A549 (cell line): Measurements from ENCODE around the gene ATP6V1F. TPM values are rescaled to one million over a fixed set of nuclear protein-coding genes. Genes with fewer than 3 reads are reported as not detected.
A peak's percentile ranks its signal among the peaks of the same experiment; 100 is the strongest.

Experiments
- ATAC-seq, 2 experiments: fragments of 200-7000 bp in 1 of 2; fragments of >200 bp in 1 of 2; cut with Nextera tagmentation in 1 of 2; cut with Tn5 transposase in 1 of 2; 3 replicates each; pipeline versions ENCODE4 v1.8.0 to v1.9.1; 2018 to 2020; ENCODE audit warnings: mild to moderate bottlenecking in 1 of 2, moderate library complexity in 1 of 2
- CTCF ChIA-PET: fragments of 300-600 bp; sonication (Branson Sonifier 250); formaldehyde crosslinking; extraction: SDS; loops from one replicate; lab custom pipeline; 2021; ENCODE audit warnings: antibody characterized with exemption, inconsistent platforms; lab: Yijun Ruan, JAX
- POLR2A ChIA-PET: fragments of 350-600 bp; formaldehyde crosslinking; extraction: SDS; loops from one replicate; lab custom pipeline; 2021; ENCODE audit warnings: antibody characterized with exemption, inconsistent platforms; lab: Yijun Ruan, JAX
- DNase-seq, 2 experiments: peaks; one replicate each; pipeline versions ENCODE4 v3.0.0 to v3.0.0-alpha.2; 2011 to 2016; ENCODE audit warnings: low read depth in 1 of 2, low spot score in 1 of 2
- FAIRE-seq: peaks from 2 replicates; lab custom pipeline; 2011; peaks lifted over from hg19 to GRCh38; lab: Jason Lieb, UNC
- H3K27ac ChIP-seq, 2 experiments: fragments of >200 bp; sonication (Bioruptor Twin); formaldehyde crosslinking; 3 replicates each; pipeline ENCODE4 v1.5.1; 2016 to 2017
- H3K4me1 ChIP-seq: fragments of >200 bp; sonication (Bioruptor Twin); formaldehyde crosslinking; 3 replicates; pipeline ENCODE4 v1.6.1; 2016
- H3K4me2 ChIP-seq: fragments of >200 bp; sonication (Bioruptor Twin); formaldehyde crosslinking; 3 replicates; pipeline ENCODE4 v1.6.1; 2016
- H3K4me3 ChIP-seq: fragments of >200 bp; sonication (Bioruptor Twin); formaldehyde crosslinking; 3 replicates; pipeline ENCODE4 v1.5.1; 2016
- H3K9me3 ChIP-seq: fragments of >200 bp; sonication (Bioruptor Twin); formaldehyde crosslinking; 3 replicates; pipeline ENCODE4 v1.6.1; 2016
- ATOH8 ChIP-seq: fragments of 250-450 bp; sonication (Bioruptor Pico); IDR thresholded peaks from 2 replicates; pipeline ENCODE4 v1.5.0; 2020; ENCODE audit warnings: low read depth, mild to moderate bottlenecking, moderate library complexity
- CBX2 ChIP-seq: fragments of 200-600 bp; sonication (generic); IDR thresholded peaks from 2 replicates; pipeline ENCODE4 v1.6.1; 2016; ENCODE audit warnings: low read depth, mild to moderate bottlenecking, borderline replicate concordance
- CBX8 ChIP-seq: fragments of 200-600 bp; sonication (generic); IDR thresholded peaks from 2 replicates; pipeline ENCODE4 v1.6.1; 2016
- CEBPB ChIP-seq, 2 experiments: fragments of >200 bp in 1 of 2; sonication (Bioruptor Twin) in 1 of 2; formaldehyde crosslinking in 1 of 2; IDR thresholded peaks; 2 replicates each; pipeline ENCODE4 v1.6.1; 2012 to 2016
- CHD2 ChIP-seq: fragments of 150-350 bp; IDR thresholded peaks from 2 replicates; pipeline ENCODE4 v1.6.1; 2014; ENCODE audit warnings: low read length; ENCODE audit not compliant: partially characterized antibody
- CHD4 ChIP-seq: fragments of 200-600 bp; sonication (generic); IDR thresholded peaks from 2 replicates; pipeline ENCODE4 v1.6.1; 2016; ENCODE audit warnings: antibody characterized with exemption, mild to moderate bottlenecking, borderline replicate concordance
- FOSB ChIP-seq: fragments of 250-450 bp; sonication (Bioruptor Pico); IDR thresholded peaks from 2 replicates; pipeline ENCODE4 v1.5.0; 2020; ENCODE audit warnings: mild to moderate bottlenecking, moderate library complexity
- FOSL2 ChIP-seq, 2 experiments: fragments of 450-650 bp in 1 of 2; fragments of >200 bp in 1 of 2; sonication (Bioruptor Twin) in 1 of 2; formaldehyde crosslinking; IDR thresholded peaks; 2 replicates each; pipeline versions ENCODE4 v1.5.0 to v1.6.1; 2016 to 2020; ENCODE audit warnings: mild to moderate bottlenecking in 1 of 2, moderate library complexity in 1 of 2
- GATA3 ChIP-seq: IDR thresholded peaks from 2 replicates; pipeline ENCODE4 v1.6.1; 2012; ENCODE audit warnings: borderline replicate concordance
- HEYL ChIP-seq: fragments of 250-450 bp; sonication (Bioruptor Pico); IDR thresholded peaks from 2 replicates; pipeline ENCODE4 v1.8.0; 2021; ENCODE audit warnings: mild to moderate bottlenecking, moderate library complexity
- HOXB13 ChIP-seq: fragments of 250-450 bp; sonication (Bioruptor Pico); IDR thresholded peaks from 2 replicates; pipeline ENCODE4 v1.5.0; 2020; ENCODE audit warnings: low read depth, mild to moderate bottlenecking, moderate library complexity
- JUNB ChIP-seq: fragments of >200 bp; sonication (Bioruptor Twin); formaldehyde crosslinking; IDR thresholded peaks from 2 replicates; pipeline ENCODE4 v1.6.1; 2016
- KDM1A ChIP-seq: fragments of 200-600 bp; sonication (generic); IDR thresholded peaks from 2 replicates; pipeline ENCODE4 v1.6.1; 2016; ENCODE audit warnings: low read depth, mild to moderate bottlenecking
- NPAS2 ChIP-seq: fragments of 250-450 bp; sonication (Bioruptor Pico); IDR thresholded peaks from 2 replicates; pipeline ENCODE4 v1.8.0; 2022; ENCODE audit warnings: mild to moderate bottlenecking, moderate library complexity, borderline replicate concordance
- POLR2AphosphoS2 ChIP-seq: conservative IDR thresholded peaks from 2 replicates; pipeline ENCODE4 v1.6.1; 2012; ENCODE audit warnings: low read length, improper control_type of control experiment, inconsistent platforms
- RAD21 ChIP-seq, 2 experiments: fragments of >200 bp in 1 of 2; sonication (Bioruptor Twin) in 1 of 2; formaldehyde crosslinking in 1 of 2; IDR thresholded peaks in 1 of 2; conservative IDR thresholded peaks in 1 of 2; 2 replicates in 1 of 2; 3 replicates in 1 of 2; pipeline ENCODE4 v1.6.1; 2012 to 2018; ENCODE audit warnings: inconsistent platforms in 1 of 2
- RCOR1 ChIP-seq: fragments of 150-350 bp; IDR thresholded peaks from 2 replicates; pipeline ENCODE4 v1.6.1; 2014; ENCODE audit warnings: antibody characterized with exemption, low read length, low read depth
- SMC3 ChIP-seq: fragments of >200 bp; sonication (Bioruptor Twin); formaldehyde crosslinking; IDR thresholded peaks from 3 replicates; pipeline ENCODE4 v1.6.1; 2018; ENCODE audit warnings: inconsistent platforms
- ZSCAN20 ChIP-seq: fragments of 250-450 bp; sonication (Bioruptor Pico); IDR thresholded peaks from 2 replicates; pipeline ENCODE4 v1.8.0; 2022; ENCODE audit warnings: mild to moderate bottlenecking, moderate library complexity
- WGBS: methylation state at CpG from one replicate; pipeline ENCODE4 v1.1.6; 2017; ENCODE audit errors: missing lambda C conversion rate; 5-methylcytosine and 5-hydroxymethylcytosine counted together
- polyA plus RNA-seq, 4 experiments: library from polyadenylated mRNA; depleted of rRNA in 3 of 4; stranded (reverse); fragments of >200 nt; fragmentation: RNase III in 1 of 4; extraction: RNeasy Plus Mini Kit Qiagen cat#74134 plus additional on column Dnase treatment in 1 of 4; gene quantifications; 2 replicates in 3 of 4; 3 replicates in 1 of 4; pipeline ENCODE4 v1.2.3, GENCODE V29; 2011 to 2017
- TF ChIP-seq, protein P1 (sequence below): fragments of 200-600 bp; sonication (generic); IDR thresholded peaks from 2 replicates; pipeline ENCODE4 v1.6.1; 2016; ENCODE audit warnings: antibody characterized with exemption, mild to moderate bottlenecking, moderate library complexity
- TF ChIP-seq, protein P2 (sequence below): fragments of >200 bp; sonication (Bioruptor Twin); formaldehyde crosslinking; IDR thresholded peaks from 3 replicates; pipeline ENCODE4 v1.5.1; 2016
- TF ChIP-seq, protein P3 (sequence below): fragments of 450-650 bp; IDR thresholded peaks from 2 replicates; pipeline ENCODE4 v1.6.1; 2014; ENCODE audit warnings: antibody characterized with exemption
- TF ChIP-seq, protein P4 (sequence below): IDR thresholded peaks from 2 replicates; pipeline ENCODE4 v1.6.1; 2012

The ATP6V1F gene
- polyA plus RNA-seq, 2 of the 4 experiments (the other 2 are of a cell fraction), result 155 to 229 TPM

- Histone ChIP-seq H3K4me3 (no peak overlapping the region), H3K27ac (no peak overlapping the region), H3K4me1 (no peaks in the 10 kb centered on the region), H3K9me3 (no peaks in the 10 kb centered on the region), H3K4me2 (no peak overlapping the region)
- 58% methylated on average over 8 of the region's 8 CpGs for WGBS
- POLR2A ChIA-PET, result no interaction called here
- no peak for DNase-seq
- CTCF ChIA-PET, result interaction anchor here (1.1 to 9.4 kb wide), 7 partner anchors 14 to 464 kb away, joined by 3 to 225 read pairs (median 23); partner anchors contain the start of gene ATP6V1F
- no peak for ATAC-seq
- no peak for FAIRE-seq
- no peak for TF ChIP-seq RCOR1
- no peak for TF ChIP-seq KDM1A
- no peak for TF ChIP-seq FOSB (CRISPR knock-in tag)
- no peak for TF ChIP-seq FOSL2 (IDR thresholded peaks at IDR 0.05)
- TF ChIP-seq FOSL2 (CRISPR knock-in tag; IDR thresholded peaks at IDR 0.05), result no peak
- no peak for TF ChIP-seq GATA3
- no peak for TF ChIP-seq HEYL
- TF ChIP-seq, protein P1, sequence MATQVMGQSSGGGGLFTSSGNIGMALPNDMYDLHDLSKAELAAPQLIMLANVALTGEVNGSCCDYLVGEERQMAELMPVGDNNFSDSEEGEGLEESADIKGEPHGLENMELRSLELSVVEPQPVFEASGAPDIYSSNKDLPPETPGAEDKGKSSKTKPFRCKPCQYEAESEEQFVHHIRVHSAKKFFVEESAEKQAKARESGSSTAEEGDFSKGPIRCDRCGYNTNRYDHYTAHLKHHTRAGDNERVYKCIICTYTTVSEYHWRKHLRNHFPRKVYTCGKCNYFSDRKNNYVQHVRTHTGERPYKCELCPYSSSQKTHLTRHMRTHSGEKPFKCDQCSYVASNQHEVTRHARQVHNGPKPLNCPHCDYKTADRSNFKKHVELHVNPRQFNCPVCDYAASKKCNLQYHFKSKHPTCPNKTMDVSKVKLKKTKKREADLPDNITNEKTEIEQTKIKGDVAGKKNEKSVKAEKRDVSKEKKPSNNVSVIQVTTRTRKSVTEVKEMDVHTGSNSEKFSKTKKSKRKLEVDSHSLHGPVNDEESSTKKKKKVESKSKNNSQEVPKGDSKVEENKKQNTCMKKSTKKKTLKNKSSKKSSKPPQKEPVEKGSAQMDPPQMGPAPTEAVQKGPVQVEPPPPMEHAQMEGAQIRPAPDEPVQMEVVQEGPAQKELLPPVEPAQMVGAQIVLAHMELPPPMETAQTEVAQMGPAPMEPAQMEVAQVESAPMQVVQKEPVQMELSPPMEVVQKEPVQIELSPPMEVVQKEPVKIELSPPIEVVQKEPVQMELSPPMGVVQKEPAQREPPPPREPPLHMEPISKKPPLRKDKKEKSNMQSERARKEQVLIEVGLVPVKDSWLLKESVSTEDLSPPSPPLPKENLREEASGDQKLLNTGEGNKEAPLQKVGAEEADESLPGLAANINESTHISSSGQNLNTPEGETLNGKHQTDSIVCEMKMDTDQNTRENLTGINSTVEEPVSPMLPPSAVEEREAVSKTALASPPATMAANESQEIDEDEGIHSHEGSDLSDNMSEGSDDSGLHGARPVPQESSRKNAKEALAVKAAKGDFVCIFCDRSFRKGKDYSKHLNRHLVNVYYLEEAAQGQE, result no peak
Measured at GRCh38 chr7:128882134-128882533, 19.5 kb downstream of the ATP6V1F start.

DNA sequence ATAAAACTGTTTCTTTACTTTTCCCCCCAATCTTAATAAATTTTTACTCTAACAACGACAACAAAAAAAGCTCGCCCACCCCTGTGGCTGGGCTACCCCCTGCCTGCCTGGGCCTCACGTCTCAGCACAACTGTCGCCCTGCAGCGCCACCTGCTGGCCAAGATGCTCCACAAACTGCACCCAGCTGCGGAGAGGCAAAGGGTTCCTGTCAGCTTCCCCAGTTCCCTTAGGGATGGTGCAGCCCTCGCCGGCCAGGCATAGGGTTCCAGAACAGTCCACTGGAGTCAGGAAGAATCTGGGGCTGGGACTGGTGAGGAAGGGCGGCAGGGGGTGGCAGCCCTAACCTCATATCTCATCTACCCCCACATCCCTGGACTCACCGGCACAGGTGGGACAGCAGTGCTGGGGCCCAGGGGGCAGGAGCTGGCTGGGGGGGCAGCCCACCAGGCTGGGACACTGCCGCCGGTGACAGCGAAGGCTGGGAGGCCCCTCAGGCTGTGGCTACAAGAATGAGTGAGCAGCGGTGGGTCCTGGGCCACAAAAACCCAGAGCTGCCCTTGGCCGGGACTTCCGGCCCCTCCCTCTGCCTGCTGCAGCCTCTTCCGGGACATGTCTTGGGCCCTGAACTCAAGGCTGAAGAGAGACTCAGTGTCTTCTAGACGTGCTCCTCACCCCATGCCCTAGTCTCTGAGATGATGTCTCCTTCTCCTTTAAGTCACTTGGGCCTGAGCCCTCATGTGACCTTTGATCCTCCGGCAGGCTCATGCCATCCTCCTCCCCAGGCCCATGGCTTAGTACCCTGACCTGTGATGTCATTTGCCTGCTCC is 21.2 kb downstream of the ATP6V1F start:
- TF ChIP-seq CEBPB (IDR thresholded peaks at IDR 0.05) (no peak), SMC3 (peak; percentile 72), ZSCAN20 (CRISPR knock-in tag) (no peak), NPAS2 (CRISPR knock-in tag) (no peak), RAD21 (conservative IDR thresholded peaks at IDR 0.05 in 1 of 2, IDR thresholded peaks at IDR 0.05 in 1 of 2) (peak; percentile 76 to 78)
- TF ChIP-seq, protein P2, sequence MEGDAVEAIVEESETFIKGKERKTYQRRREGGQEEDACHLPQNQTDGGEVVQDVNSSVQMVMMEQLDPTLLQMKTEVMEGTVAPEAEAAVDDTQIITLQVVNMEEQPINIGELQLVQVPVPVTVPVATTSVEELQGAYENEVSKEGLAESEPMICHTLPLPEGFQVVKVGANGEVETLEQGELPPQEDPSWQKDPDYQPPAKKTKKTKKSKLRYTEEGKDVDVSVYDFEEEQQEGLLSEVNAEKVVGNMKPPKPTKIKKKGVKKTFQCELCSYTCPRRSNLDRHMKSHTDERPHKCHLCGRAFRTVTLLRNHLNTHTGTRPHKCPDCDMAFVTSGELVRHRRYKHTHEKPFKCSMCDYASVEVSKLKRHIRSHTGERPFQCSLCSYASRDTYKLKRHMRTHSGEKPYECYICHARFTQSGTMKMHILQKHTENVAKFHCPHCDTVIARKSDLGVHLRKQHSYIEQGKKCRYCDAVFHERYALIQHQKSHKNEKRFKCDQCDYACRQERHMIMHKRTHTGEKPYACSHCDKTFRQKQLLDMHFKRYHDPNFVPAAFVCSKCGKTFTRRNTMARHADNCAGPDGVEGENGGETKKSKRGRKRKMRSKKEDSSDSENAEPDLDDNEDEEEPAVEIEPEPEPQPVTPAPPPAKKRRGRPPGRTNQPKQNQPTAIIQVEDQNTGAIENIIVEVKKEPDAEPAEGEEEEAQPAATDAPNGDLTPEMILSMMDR, result peak; percentile 91
- H3K27ac ChIP-seq, result no peak overlapping the region
- DNase-seq (peak; percentile 74 to 93), ATAC-seq (peak; percentile 41 to 80), FAIRE-seq (no peak)
- ChIA-PET CTCF (interaction anchor here (0.5 to 9.4 kb wide), 61 partner anchors 8 to 540 kb away, joined by 3 to 225 read pairs (median 4); partner anchors contain the start of genes ATP6V1F, CCDC136, IRF5 and RBM28), POLR2A (no interaction called here)
- no peaks in the 10 kb centered on the region for H3K9me3 ChIP-seq
- H3K4me2 ChIP-seq, result no peak overlapping the region
- H3K4me3 ChIP-seq, result no peak overlapping the region
- no peaks in the 10 kb centered on the region for H3K4me1 ChIP-seq
- WGBS, result 43% methylated on average over 15 of the region's 19 CpGs

GRCh38 chr7:128884561-128885369 is 22.1 kb downstream of the ATP6V1F start:
- no peak for DNase-seq
- Histone ChIP-seq H3K4me3 (no peak overlapping the region), H3K4me1 (no peaks in the 10 kb centered on the region; the same call in 2 of the 3 replicates), H3K9me3 (no peaks in the 10 kb centered on the region), H3K4me2 (no peak overlapping the region), H3K27ac (no peak overlapping the region)
- no peak for FAIRE-seq
- ATAC-seq, result no peak
- 72% methylated on average over 12 of the region's 26 CpGs for WGBS
- ChIA-PET POLR2A (no interaction called here), CTCF (interaction anchor here (0.7 to 9.4 kb wide), 19 partner anchors 9 to 540 kb away, joined by 3 to 225 read pairs (median 5); partner anchors contain the start of genes ATP6V1F and IRF5)
- TF ChIP-seq, protein P3, sequence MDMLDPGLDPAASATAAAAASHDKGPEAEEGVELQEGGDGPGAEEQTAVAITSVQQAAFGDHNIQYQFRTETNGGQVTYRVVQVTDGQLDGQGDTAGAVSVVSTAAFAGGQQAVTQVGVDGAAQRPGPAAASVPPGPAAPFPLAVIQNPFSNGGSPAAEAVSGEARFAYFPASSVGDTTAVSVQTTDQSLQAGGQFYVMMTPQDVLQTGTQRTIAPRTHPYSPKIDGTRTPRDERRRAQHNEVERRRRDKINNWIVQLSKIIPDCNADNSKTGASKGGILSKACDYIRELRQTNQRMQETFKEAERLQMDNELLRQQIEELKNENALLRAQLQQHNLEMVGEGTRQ, result no peak
- no peak for TF ChIP-seq CHD2
- no peak for TF ChIP-seq HOXB13 (CRISPR knock-in tag)
- no peak for TF ChIP-seq JUNB
- TF ChIP-seq ZSCAN20 (CRISPR knock-in tag), result no peak
- no peak for TF ChIP-seq CBX2
- no peak for TF ChIP-seq RAD21 (conservative IDR thresholded peaks at IDR 0.05 in 1 of 2, IDR thresholded peaks at IDR 0.05 in 1 of 2)
- no peak for TF ChIP-seq ATOH8 (CRISPR knock-in tag)
- TF ChIP-seq, protein P4, sequence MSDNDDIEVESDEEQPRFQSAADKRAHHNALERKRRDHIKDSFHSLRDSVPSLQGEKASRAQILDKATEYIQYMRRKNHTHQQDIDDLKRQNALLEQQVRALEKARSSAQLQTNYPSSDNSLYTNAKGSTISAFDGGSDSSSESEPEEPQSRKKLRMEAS, result no peak
- TF ChIP-seq POLR2AphosphoS2, result no peak
- no peak for TF ChIP-seq HEYL
- TF ChIP-seq CBX8, result no peak
- no peak for TF ChIP-seq CHD4
